HG03108 (cell line): ENCODE data around the gene TNRC18.
"Not testable (repeated sequence)": the region's sequence is repeated elsewhere in the genome, so short reads cannot be mapped to it uniquely, and the experiment has no call there.

ENCODE experiments used
- ATAC-seq: cut with Tn5 transposase; IDR thresholded peaks from one replicate; pipeline ENCODE4 v1.9.1; 2021; ENCODE audit warnings: moderate library complexity; ENCODE audit not compliant: unreplicated experiment

Gene TNRC18

DNA sequence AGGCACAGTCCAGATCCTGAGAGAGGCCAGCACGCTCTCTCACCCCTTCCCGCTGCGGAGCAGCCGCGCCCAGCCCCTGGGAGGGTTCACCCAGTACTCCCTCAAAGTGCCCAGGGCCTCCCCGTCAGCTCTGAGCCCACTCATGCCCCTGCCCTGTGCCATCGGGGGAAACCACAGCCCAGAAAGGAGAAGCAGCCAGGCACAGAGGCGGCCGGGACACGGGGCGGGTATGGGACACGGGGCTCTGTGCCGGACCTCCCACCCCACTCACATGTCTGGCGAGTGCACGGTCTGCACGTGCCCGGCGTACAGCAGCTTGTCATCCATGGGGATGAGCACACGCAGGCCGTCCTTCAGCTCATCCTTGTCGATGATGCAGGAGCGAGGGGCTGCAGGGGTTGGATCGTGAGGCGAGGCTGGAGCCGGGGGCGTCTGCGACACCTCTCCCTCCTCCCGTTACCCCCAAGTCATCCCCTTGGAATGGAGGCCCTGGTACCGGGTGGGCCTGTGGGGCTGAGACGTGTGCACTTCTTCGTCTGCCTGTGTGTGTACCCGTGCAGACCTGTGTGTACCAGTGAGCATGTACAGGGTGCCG lies 102.7 kb downstream of the TNRC18 start:
- no peak for ATAC-seq

DNA sequence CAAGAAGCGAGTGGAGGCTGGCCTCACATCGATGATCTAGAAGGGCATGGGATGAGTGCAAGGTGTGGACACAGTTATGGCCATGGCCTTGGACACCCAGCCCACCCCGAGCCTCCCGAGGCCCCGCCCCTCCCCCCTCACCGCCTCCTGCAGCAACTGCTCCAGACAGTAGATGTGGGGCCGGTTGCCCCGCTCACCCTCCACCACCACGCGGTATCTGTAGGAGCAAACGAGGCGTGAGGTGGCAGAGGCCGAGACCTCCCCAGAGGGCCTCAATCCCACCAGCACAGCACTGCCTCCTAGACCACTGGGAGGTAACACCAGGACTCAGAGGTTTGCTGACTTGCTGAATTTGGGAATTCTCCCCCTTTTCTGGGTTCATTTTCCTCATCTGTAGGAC lies 103.2 kb downstream of the TNRC18 start:
- ATAC-seq: no peak

DNA sequence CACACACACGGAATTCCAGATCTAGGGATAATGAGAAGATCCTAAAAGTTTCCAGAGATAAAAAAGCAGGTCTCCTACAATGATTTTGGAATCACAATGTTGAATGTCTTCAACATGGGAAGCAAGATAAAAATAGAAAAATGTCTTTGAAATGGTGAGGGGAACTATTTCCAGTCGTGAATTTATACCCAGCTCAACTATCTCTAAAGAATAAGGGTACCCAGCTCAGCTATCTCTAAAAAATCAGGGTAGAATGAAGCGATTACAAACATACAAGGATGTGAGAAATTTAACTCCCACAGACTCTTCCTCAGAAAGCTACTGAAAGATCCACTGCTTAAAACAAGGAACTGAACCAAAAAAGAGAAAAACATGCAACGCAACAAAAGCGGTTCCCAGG lies 105.0 kb downstream of the TNRC18 start:
- ATAC-seq: not testable (repeated sequence)

DNA sequence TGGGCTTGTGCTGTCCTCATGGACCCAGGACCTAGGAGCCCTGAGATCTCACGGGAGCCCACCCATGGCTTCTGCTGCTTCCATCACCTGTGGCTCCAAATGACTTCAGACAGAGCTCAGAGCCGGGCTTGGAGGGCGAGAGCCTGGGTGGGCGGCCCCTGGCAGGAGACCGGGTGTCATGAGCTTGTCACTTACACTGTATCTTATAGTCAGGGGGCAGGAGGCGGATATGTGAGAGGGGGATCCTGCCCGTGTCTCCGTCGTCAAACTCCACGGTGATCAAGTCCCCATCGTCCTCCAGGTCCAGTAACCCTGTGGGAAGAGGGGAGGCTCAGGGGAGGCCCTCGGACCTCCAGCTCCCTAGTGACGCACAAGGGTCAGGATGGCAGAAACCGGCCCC lies 107.9 kb downstream of the TNRC18 start:
- ATAC-seq: no peak

DNA sequence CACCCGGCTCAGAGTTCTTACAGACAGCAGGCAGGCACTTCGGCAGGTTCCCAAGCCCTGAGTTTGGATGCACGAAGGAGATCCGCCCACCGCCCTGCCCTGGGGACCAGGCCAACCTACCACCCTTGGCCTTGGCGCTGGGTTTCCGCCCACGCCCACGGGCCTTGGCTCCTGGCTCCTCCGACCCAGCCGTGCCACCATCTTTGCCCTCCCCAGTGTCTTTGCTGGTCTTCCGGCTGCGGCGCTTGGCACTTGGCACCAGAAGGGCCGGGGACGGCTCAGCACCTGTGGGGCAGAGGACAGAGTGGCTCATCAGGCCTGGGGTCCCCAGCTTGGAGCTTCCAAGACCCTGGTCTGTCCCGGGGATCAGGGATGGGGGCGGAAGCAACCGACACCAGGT lies 108.8 kb downstream of the TNRC18 start:
- no peak for ATAC-seq

DNA sequence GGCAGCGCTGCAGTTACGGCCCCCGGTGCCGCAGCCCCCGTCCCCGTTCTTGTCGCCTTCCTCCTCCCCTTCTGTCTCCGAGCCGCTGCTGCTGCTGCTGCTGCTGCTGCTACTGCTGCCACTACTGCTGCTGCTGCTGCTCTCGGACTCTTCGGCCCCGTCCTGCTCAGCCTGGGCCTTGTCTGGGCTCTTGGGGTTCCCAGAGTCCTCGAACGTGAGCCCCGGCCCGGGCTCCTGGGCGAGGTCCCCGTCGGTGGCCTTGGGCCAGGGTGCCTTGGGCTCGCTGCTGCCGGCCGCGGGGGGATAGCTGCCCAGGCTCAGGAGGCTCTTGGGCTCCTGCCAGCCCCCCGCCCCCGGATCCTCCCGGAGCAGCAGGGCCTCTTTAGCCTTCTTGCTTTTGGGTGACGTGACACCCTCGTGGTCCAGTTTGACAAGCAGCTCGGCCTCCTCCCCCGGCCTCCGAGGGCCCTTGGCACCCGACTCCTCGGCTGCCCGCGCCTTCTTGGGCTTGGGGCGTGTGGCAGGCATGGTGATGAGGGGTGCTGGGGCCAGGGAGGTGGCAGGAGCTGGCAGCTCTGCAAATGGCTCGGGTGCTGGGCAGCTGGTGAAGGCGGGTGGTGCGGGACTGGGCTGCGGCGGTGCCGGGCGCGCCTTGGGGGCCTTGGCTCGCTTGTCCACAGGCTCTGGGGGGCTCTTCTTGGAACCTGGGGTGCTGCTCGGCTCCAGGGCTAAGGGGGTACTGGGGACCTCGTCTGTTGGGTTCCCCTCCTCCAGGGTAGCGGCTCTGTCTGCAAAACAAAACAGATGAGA lies 110.4 kb downstream of the TNRC18 start:
- ATAC-seq: not testable (repeated sequence)

DNA sequence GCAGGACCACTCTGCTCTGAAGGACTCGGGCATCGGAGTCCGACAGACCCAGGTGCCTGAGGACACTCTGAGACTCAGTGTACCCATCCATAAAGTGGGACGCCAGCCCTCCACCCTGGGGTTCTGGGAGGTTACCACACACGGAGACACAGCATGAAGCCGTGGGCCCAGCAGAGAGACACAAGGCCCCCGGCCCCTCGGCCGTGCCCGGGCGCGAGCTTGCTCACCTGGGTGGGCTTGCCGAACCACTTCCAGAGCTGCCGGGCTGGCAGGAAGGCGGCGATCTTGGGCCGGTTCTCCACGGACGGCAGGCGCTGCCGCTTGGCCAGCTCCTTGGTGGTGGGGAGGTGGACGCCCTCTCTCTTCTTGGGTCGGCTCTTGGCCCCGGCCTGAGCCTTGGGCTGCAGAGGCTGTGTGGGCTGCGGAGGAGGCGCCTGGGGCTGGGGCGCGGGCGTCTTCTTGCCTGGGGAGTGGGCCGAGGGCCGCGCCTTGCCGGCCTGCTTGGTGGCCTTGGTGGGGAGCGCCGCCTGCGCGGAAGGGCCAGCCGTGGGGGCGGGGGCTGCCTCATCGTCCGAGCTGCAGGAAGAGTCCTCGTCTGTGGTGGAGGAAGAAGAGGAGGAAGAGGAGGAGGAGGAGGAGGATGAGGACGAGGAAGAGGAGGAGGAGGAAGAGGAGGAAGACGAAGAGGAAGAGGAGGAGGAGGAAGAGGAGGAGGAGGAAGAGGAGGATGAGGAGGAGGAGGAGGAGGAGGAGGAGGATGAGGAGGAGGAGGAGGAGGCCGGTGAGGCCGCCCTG lies 111.2 kb downstream of the TNRC18 start:
- ATAC-seq: not testable (repeated sequence)

DNA sequence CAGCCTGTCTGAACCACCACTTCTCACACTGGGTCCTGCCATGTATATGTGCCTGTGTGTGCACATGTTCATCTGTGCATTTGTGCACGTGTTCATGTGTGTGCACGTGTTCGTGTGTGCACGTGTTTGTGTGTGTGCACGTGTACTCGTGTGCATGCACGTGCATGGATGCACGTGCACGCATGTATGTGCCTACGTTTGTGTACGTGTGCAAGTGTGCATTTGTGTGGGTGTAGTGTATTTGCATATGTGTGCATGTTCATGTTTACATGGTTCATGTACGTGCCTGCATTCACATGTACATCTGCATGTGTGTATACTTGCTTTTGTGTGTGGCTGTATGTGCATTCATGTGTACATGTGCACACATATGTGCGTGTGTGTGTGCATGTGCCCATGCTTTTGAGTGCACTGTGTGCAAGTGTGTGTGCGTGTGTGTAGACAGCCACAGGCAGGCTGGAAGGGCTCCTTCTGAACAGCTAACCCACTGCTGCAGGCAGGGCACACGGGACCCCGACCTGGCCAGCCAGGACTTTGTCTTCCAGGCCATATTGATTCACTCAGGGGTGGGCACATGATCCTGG lies 112.7 kb downstream of the TNRC18 start:
- ATAC-seq: no peak

DNA sequence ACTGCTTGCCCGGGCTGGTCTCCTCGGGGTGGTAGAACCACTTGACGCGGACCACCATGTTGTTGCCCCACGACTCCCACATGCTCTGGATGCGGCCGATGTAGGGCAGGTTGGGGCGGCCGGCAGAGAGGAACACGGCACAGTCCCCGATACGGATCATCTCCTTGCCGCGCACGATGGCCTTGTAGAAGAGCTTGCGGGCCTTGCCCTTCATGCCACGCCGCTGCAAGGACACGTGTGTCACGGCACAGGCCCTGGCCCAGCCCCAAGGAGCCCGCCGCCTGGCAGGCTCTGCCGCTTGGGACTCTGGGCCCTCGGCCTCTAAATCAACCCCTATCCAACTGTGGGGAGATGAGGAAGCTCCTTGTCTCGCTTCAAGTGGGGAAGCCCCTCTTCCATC lies 114.5 kb downstream of the TNRC18 start:
- no peak for ATAC-seq

DNA sequence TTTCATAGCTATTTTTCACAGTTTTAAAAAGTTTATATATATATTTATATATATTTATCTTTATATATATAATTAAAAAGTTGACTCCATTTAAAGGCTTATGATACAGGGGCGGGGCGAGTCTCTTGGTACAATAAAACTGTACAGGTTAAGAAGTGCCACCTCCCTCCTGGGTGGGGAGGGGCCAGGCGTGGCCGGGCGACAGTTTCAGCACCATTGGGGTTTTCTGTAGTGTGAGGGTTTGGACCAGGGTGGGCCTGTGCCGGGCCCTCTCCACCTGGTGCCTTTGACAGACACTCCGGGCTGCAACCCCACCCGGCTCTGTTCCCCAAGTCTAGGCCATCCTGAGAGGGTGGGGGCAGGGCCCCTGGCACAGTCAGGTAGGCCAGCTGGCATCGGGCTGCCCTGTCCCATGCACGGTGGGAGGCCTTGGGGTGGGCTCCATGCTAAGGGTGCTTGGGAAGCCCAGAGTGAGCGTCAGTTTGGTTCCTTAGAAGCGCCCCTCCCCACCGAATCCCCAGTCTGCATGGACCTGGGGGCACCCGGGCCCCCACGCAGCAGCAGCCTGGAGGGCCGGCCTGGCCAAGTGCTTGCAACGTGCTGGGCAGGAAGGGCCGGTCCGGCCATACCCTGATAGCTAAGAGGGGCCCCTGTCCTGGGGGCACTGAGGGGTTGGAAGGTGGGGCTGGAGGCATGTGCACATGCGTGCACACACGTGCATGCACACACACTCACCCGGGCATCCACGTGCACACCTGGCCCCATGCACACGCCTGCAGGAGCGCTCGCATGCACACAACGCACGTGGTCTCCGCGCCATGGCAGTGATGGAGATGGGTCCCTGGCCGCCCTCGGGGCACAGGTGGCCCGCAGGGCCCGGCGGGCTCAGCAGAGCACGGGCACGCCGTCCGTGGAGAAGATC lies 116.2 kb downstream of the TNRC18 start:
- ATAC-seq: not testable (repeated sequence)

DNA sequence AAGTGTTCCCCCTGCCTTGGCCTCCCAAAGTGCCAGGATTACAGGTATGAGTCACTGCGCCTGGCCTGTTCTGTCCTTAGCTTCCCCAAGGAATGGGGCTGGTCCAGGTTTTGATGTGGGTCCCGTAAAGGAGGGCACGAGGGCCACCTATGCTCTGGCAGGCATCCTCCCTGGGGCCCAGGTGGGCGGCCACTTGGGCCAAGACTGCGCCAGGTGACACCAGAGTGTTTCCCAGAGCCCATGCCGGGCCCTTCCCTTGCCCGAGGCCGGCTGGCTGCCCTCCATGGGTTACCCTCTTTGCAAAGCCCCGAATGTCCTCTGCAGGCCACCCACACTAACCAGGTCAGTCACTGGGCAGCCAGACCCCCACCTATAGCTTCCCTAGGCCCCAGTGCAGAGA lies 118.6 kb downstream of the TNRC18 start:
- not testable (repeated sequence) for ATAC-seq

DNA sequence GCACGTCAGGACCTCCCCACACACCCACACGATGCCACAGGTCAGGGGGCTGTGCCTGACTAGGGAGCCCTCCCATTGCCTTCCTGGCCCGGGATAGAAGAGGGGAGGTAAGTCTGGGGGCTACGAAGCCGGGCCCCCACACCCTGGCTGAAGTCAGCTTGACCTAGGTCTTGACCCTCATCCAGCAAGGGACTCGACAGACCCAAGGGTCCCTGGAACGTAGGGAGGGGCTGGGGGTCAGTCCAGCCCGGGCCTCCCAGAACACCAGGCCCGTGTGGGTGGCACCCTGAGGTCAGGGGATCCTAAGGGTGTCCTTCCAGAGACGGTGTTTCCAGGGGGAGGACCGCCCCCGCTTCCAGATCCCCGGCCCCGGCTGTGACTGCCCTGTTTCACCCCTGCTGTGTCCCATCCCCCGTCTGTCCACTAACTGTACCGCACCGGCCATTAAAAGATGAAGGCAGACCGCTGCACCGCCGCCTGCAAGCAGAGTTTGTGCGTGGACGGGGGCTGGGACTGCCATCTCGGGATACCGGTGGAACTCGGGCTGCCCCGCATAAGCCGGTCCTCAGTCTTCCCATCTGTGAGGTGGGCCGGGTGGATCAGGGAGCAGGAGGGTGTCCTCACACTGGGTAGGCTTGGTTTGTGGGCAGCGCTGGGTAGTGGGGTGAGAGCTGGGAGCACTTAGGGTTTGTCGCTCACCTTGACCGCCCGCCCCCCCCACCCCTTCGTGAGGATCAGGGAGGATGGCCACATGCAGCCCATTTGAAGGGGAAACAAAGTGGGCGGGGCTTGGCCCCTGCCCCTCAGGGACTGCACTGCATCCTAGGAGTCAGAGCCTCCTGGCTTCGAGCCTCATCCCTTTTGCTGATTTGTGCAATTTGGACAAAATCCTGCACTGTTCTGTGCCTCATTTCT lies 119.8 kb downstream of the TNRC18 start:
- no peak for ATAC-seq

DNA sequence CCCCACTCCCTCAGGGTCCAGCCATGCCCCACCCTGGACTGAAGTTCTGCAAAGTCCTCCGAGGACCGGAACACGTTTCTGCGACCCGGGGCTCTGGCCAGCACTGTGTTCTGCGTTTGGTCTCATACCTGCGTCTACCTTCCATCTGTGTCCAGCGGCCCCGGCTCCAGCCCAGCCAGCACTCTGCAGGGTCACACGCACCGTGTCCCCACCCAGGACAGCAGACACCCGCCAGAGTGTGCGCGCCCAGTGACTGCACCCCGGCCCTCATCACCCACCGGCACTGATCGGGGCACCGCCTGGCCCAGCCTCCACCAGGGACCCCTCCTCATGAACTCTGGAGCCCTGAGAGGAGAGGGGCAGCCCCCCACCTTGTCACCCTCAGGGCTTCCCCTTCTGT lies 120.6 kb downstream of the TNRC18 start:
- ATAC-seq: no peak

DNA sequence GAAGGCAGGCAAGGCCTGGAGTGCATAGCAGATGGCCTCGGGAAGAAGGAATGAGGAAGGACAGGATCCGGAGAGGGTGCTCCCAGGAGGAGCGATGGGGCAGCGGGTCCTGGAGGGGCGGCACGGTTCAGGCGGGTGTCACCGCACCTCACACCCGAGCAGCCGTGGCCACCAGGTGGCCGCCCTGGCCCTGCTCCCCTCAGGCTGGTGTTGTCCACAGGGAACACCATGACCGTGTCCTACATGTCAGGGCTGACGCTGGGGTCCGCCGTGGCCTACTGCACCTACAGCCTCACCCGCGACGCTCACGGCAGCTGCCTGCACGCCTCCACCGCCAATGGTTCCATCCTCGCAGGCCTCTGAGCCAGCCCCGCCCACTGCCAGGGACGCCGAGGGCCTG lies 121.1 kb downstream of the TNRC18 start:
- no peak for ATAC-seq

DNA sequence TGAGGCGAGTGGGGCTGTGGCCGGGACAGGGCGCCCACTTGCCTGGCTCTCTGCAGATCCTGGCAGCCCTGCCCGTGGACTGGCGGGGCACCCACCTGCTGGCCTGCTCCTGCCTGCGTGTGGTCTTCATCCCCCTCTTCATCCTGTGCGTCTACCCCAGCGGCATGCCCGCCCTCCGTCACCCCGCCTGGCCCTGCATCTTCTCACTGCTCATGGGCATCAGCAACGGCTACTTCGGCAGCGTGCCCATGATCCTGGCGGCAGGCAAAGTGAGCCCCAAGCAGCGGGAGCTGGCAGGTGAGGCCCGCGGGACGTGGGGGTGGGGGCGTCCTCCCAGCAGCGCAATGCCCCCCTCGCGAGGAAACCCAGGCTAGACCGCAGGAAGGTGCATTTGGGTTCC lies 123.3 kb downstream of the TNRC18 start:
- ATAC-seq: no peak

DNA sequence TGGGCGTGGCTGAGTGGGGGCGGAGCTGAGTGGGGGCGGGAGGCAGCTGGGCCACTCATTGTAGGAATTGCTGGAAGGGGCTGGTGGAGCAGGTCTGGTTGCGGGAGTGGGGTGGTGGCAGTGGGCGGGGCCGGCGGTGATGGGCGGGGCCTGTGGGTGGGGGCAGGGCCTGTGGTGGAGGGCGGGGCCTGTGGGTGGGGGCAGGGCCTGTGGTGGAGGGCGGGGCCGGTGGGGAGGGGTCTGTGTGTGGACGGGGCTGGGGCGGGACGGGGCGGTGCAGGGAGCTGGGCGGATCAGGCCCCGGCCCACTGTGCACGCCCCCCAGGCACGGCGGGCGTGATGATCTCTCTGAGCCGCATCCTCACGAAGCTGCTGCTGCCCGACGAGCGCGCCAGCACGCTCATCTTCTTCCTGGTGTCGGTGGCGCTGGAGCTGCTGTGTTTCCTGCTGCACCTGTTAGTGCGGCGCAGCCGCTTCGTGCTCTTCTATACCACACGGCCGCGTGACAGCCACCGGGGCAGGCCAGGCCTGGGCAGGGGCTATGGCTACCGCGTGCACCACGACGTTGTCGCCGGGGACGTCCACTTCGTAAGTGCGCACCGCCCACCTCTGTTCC lies 126.9 kb downstream of the TNRC18 start:
- ATAC-seq: no peak

DNA sequence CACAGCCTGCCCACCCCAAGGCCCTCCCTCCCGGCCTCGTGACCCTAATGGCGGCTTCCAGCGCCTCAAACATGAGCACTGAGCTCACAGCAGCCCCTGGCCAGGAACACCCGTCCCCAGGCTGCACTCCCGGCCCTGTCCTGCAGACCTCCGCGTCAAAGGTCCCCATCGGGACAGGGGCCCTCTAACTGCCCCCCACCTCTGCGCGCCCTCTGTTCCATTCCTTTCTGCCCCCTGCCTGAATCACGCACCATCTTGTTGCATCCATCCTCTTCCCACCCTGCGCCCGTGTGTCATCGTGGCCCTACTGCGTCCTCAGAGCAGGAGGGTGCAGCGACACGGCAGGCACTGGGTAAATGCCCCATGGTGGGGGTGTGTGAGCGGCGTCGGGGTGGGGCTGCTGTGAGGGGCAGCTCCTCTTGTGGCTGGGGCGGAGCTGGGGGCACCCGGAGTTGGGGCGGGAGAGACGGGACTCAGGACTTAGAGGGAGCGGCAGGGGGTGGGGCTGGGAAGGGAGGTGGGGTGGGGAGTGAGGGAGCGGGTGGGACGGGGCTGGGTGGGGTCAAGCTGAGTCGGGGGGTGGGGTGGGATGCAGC lies 127.5 kb downstream of the TNRC18 start:
- ATAC-seq: no peak
